HCT116 (cell line): ENCODE data around the gene DTYMK. TPM values are rescaled to one million over a fixed set of nuclear protein-coding genes. Genes with fewer than 3 reads are reported as not detected.

ENCODE experiments used
- ATAC-seq: fragments of 200-7000 bp; cut with Tn5 transposase; 2 replicates; pipeline ENCODE4 v1.9.1; 2020; ENCODE audit warnings: mild to moderate bottlenecking, moderate library complexity
- BruUV-seq: library from RNA; stranded (reverse); fragments of 400-500 nt; replicated peaks from 2 replicates; lab custom pipeline; 2021; lab: Mats Ljungman, UMichigan
- CTCF ChIA-PET: fragments of 300-600 bp; sonication (Branson Sonifier 250); formaldehyde crosslinking; loops from one replicate; lab custom pipeline; 2021; ENCODE audit warnings: antibody characterized with exemption; lab: Charles Lee
- POLR2A ChIA-PET: fragments of 300-600, 350-600 bp; sonication (Branson Sonifier 250); formaldehyde crosslinking; loops from one replicate; lab custom pipeline; 2021; ENCODE audit warnings: antibody characterized with exemption; lab: Charles Lee
- RAD21 ChIA-PET, 2 experiments: fragments of 300-600 bp; sonication (Branson Sonifier 250); formaldehyde crosslinking; loops; one replicate each; lab custom pipeline; 2023; ENCODE audit warnings: low total read pairs in 2 of 2; ENCODE audit not compliant: uncharacterized antibody in 2 of 2, unreplicated experiment in 2 of 2, low non-redundant PET in 1 of 2; lab: Charles Lee
- DNase-seq: peaks from one replicate; pipeline ENCODE4 v3.0.0-alpha.2; 2010; ENCODE audit warnings: low read depth, low spot score
- H2AFZ ChIP-seq: fragments of 200-600 bp; shearing (Covaris generic), sonication (generic); 2 replicates; pipeline ENCODE4 v1.6.1; 2017; ENCODE audit warnings: low read depth, mixed run types, mixed read lengths, antibody characterized with exemption, low read length; ENCODE audit not compliant: poor library complexity, severe bottlenecking
- H3K27ac ChIP-seq: 2 replicates; pipeline ENCODE4 v1.5.1; 2012; ENCODE audit warnings: low read depth, low read length
- H3K27me3 ChIP-seq: fragments of 200-600 bp; sonication (generic); 2 replicates; pipeline ENCODE4 v1.6.1; 2016; ENCODE audit warnings: mixed run types, low read length, mixed read lengths; ENCODE audit not compliant: insufficient read depth
- H3K36me3 ChIP-seq, 2 experiments: fragments of 200-500 bp in 1 of 2; fragments of 200-600 bp in 1 of 2; sonication (Bioruptor generic) in 1 of 2; sonication (generic) in 1 of 2; 2 replicates each; pipeline versions ENCODE4 v1.5.1 to v1.6.1; 2014 to 2016; ENCODE audit warnings: low read length in 2 of 2, inconsistent platforms in 1 of 2, mixed read lengths in 1 of 2, mixed run types in 1 of 2; ENCODE audit not compliant: insufficient read depth in 2 of 2, control insufficient read depth in 1 of 2
- H3K4me1 ChIP-seq, 2 experiments: fragments of 200-600 bp in 1 of 2; sonication (generic) in 1 of 2; 2 replicates each; pipeline versions ENCODE4 v1.5.1 to v1.6.1; 2012 to 2017; ENCODE audit warnings: low read length in 2 of 2, inconsistent platforms in 1 of 2, mild to moderate bottlenecking in 1 of 2, mixed read lengths in 1 of 2, mixed run types in 1 of 2, moderate library complexity in 1 of 2; ENCODE audit not compliant: insufficient read depth in 2 of 2, control insufficient read depth in 1 of 2
- H3K4me2 ChIP-seq: fragments of 200-600 bp; sonication (generic); 2 replicates; pipeline ENCODE4 v1.6.1; 2017; ENCODE audit warnings: mixed run types, low read length, mixed read lengths
- H3K4me3 ChIP-seq, 2 experiments: fragments of 200-600 bp in 1 of 2; sonication (generic) in 1 of 2; replicated peaks in 1 of 2; 2 replicates each; pipeline ENCODE4 v1.5.1; 2011 to 2016; ENCODE audit warnings: low read length in 2 of 2, control low read depth in 1 of 2, low read depth in 1 of 2, mild to moderate bottlenecking in 1 of 2, mixed read lengths in 1 of 2, mixed run types in 1 of 2
- H3K79me2 ChIP-seq: fragments of 200-600 bp; sonication (generic); 2 replicates; pipeline ENCODE4 v1.6.1; 2017; ENCODE audit warnings: mild to moderate bottlenecking, mixed run types, low read length, moderate library complexity, mixed read lengths; ENCODE audit not compliant: insufficient read depth
- H3K9ac ChIP-seq: fragments of 200-600 bp; sonication (generic); 2 replicates; pipeline ENCODE4 v1.6.1; 2016; ENCODE audit warnings: low read length, mixed read lengths
- H3K9me2 ChIP-seq: fragments of 200-600 bp; sonication (generic), shearing (Covaris generic); 2 replicates; pipeline ENCODE4 v1.6.1; 2017; ENCODE audit warnings: mixed run types, mild to moderate bottlenecking, moderate library complexity; ENCODE audit not compliant: insufficient read depth
- H3K9me3 ChIP-seq, 2 experiments: fragments of 200-500 bp in 1 of 2; fragments of 200-600 bp in 1 of 2; sonication (Bioruptor generic) in 1 of 2; sonication (generic) in 1 of 2; 2 replicates each; pipeline ENCODE4 v1.6.1; 2014 to 2017; ENCODE audit warnings: low read length in 2 of 2, mixed read lengths in 2 of 2, inconsistent platforms in 1 of 2, low read depth in 1 of 2, mild to moderate bottlenecking in 1 of 2, mixed run types in 1 of 2, moderate library complexity in 1 of 2; ENCODE audit not compliant: control insufficient read depth in 1 of 2, insufficient read depth in 1 of 2
- H4K20me1 ChIP-seq: fragments of 200-600 bp; sonication (generic), shearing (Covaris generic); 2 replicates; pipeline ENCODE4 v1.6.1; 2017; ENCODE audit warnings: mixed run types, mild to moderate bottlenecking, moderate library complexity; ENCODE audit not compliant: insufficient read depth
- ATF3 ChIP-seq: IDR thresholded peaks from 2 replicates; pipeline ENCODE4 v1.6.1; 2012
- CBX3 ChIP-seq: IDR thresholded peaks from 2 replicates; pipeline ENCODE4 v1.6.1; 2012; ENCODE audit warnings: low read depth
- ELF1 ChIP-seq: IDR thresholded peaks from 2 replicates; pipeline ENCODE4 v1.6.1; 2012; ENCODE audit warnings: low read depth, borderline replicate concordance
- EZH2 ChIP-seq: fragments of 200-600 bp; sonication (generic); IDR thresholded peaks from 2 replicates; pipeline ENCODE4 v1.6.1; 2017; ENCODE audit warnings: antibody characterized with exemption, mixed run types
- EZH2phosphoT487 ChIP-seq: fragments of 200-600 bp; IDR thresholded peaks from 2 replicates; pipeline ENCODE4 v1.6.1; 2018; ENCODE audit warnings: antibody characterized with exemption, borderline replicate concordance
- JUND ChIP-seq: IDR thresholded peaks from 2 replicates; pipeline ENCODE4 v1.6.1; 2012
- MAX ChIP-seq: IDR thresholded peaks from 2 replicates; pipeline ENCODE4 v1.6.1; 2012
- POLR2A ChIP-seq: IDR thresholded peaks from 2 replicates; pipeline ENCODE4 v1.7.0; 2011; ENCODE audit warnings: borderline replicate concordance; ENCODE audit not compliant: insufficient read depth, insufficient read length; ENCODE audit errors: extremely low read depth
- POLR2AphosphoS5 ChIP-seq: IDR thresholded peaks from 2 replicates; pipeline ENCODE4 v1.6.1; 2011; ENCODE audit warnings: mild to moderate bottlenecking, low read depth, low read length, moderate library complexity
- RAD21 ChIP-seq: IDR thresholded peaks from 2 replicates; pipeline ENCODE4 v1.6.1; 2012; ENCODE audit warnings: low read depth, mild to moderate bottlenecking
- REST ChIP-seq: IDR thresholded peaks from 2 replicates; pipeline ENCODE4 v1.6.1; 2012; ENCODE audit warnings: low read depth
- SIN3A ChIP-seq: IDR thresholded peaks from 2 replicates; pipeline ENCODE4 v1.6.1; 2012; ENCODE audit warnings: low read depth
- SP1 ChIP-seq: IDR thresholded peaks from 2 replicates; pipeline ENCODE4 v1.6.1; 2012; ENCODE audit warnings: low read depth
- SRF ChIP-seq: IDR thresholded peaks from 2 replicates; pipeline ENCODE4 v1.6.1; 2012; ENCODE audit warnings: low read depth
- TCF7L2 ChIP-seq: IDR thresholded peaks from 2 replicates; pipeline ENCODE4 v1.7.0; 2011; ENCODE audit warnings: borderline replicate concordance, inconsistent platforms; ENCODE audit not compliant: insufficient read depth, insufficient read length; ENCODE audit errors: extremely low read depth
- ZFX ChIP-seq: fragments of 450-650 bp; IDR thresholded peaks from 2 replicates; pipeline ENCODE4 v1.6.1; 2017
- ZNF274 ChIP-seq: fragments of 200-500 bp; sonication (Bioruptor generic); IDR thresholded peaks from 2 replicates; pipeline ENCODE4 v1.6.1; 2014; ENCODE audit warnings: mild to moderate bottlenecking, low read depth, low read length, inconsistent platforms
- intact Hi-C: fragments of 100-400 bp; cut with micrococcal nuclease; formaldehyde crosslinking; loops from 2 replicates; pipeline ENCODE4 v1.10.0; 2022
- total RNA-seq: library from RNA; stranded (reverse); gene quantifications from one replicate; pipeline ENCODE4 v1.2.1, GENCODE V29; 2021; ENCODE audit not compliant: unreplicated experiment

DTYMK gene
- total RNA-seq, 1 experiment from 2014 or later: 83.3 TPM

GRCh38 chr2:241656190-241656741 lies 30.3 kb downstream of the DTYMK start:
- DNase-seq: no peak
- Histone ChIP-seq H3K9me2 (no peaks in the 10 kb centered on the region), H3K4me3 (no peak overlapping the region), H3K4me1 (no peaks in the 10 kb centered on the region), H3K79me2 (peaks cover 18% of the 10 kb centered on the region), H2AFZ (no peak overlapping the region), H3K27ac (no peak overlapping the region), H3K4me2 (no peak overlapping the region), H3K27me3 (no peaks in the 10 kb centered on the region), H4K20me1 (no peaks in the 10 kb centered on the region), H3K36me3 (peaks cover 24 to 29% of the 10 kb centered on the region in 2 experiments; a peak in 3 of 4 replicates), H3K9me3 (no peaks in the 10 kb centered on the region), H3K9ac (no peak overlapping the region)
- ChIA-PET CTCF (no interaction called here), RAD21 (no interaction called here), POLR2A (no interaction called here)
- no peak for ATAC-seq
- intact Hi-C loops: no loop called here
- no TSS peak for BruUV-seq
- TF ChIP-seq EZH2: no peak
- no peak for TF ChIP-seq TCF7L2

GRCh38 chr2:241655516-241656189 lies 31.0 kb downstream of the DTYMK start:
- CTCF ChIA-PET: no interaction called here
- Histone ChIP-seq H3K9ac (no peak overlapping the region), H3K27me3 (no peaks in the 10 kb centered on the region), H2AFZ (no peak overlapping the region), H3K4me3 (no peak overlapping the region), H3K4me1 (no peaks in the 10 kb centered on the region), H3K9me2 (no peaks in the 10 kb centered on the region), H3K4me2 (no peak overlapping the region), H3K27ac (no peak overlapping the region), H3K9me3 (no peaks in the 10 kb centered on the region), H4K20me1 (no peaks in the 10 kb centered on the region), H3K36me3 (peaks cover 24 to 27% of the 10 kb centered on the region in 2 experiments; a peak in 3 of 4 replicates), H3K79me2 (peaks cover 24% of the 10 kb centered on the region)
- POLR2A ChIA-PET: no interaction called here
- DNase-seq: no peak
- BruUV-seq: no TSS peak
- intact Hi-C loops: no loop called here
- no peak for ATAC-seq
- RAD21 ChIA-PET: no interaction called here
- no peak for TF ChIP-seq ELF1
- TF ChIP-seq POLR2AphosphoS5: no peak
- no peak for TF ChIP-seq EZH2phosphoT487
- no peak for TF ChIP-seq ZNF274
- no peak for TF ChIP-seq RAD21
- TF ChIP-seq MAX: no peak
- TF ChIP-seq ATF3: no peak
- TF ChIP-seq ZFX: no peak
- TF ChIP-seq REST: no peak
- TF ChIP-seq SIN3A: no peak
- TF ChIP-seq POLR2A: no peak
- no peak for TF ChIP-seq EZH2
- TF ChIP-seq CBX3: no peak
- no peak for TF ChIP-seq JUND
- no peak for TF ChIP-seq SRF
- no peak for TF ChIP-seq SP1
